GM18867 (cell line): ENCODE data around the gene MUC5B.
"Not testable (repeated sequence)": the region's sequence is repeated elsewhere in the genome, so short reads cannot be mapped to it uniquely, and the experiment has no call there.

Experiments used
- ATAC-seq: cut with Tn5 transposase; IDR thresholded peaks from one replicate; pipeline ENCODE4 v1.9.1; 2021; ENCODE audit warnings: mild to moderate bottlenecking, moderate library complexity; ENCODE audit not compliant: unreplicated experiment

MUC5B gene

GRCh38 chr11:1201395-1202153 is 21.3 kb upstream of the MUC5B start:
- ATAC-seq = no peak

GRCh38 chr11:1202154-1202775 is 20.6 kb upstream of the MUC5B start:
- no peak for ATAC-seq

- ATAC-seq = no peak
Observed at GRCh38 chr11:1202776-1203504, 19.9 kb upstream of the MUC5B start.

- ATAC-seq = no peak
Observed at GRCh38 chr11:1203505-1204271, 19.2 kb upstream of the MUC5B start.

GRCh38 chr11:1204381-1205101 is 18.3 kb upstream of the MUC5B start:
- no peak for ATAC-seq

- ATAC-seq = no peak
Observed at GRCh38 chr11:1205121-1205986, 17.5 kb upstream of the MUC5B start.

- no peak for ATAC-seq
Observed at GRCh38 chr11:1205987-1206331, 16.9 kb upstream of the MUC5B start.

- no peak for ATAC-seq
Observed at GRCh38 chr11:1206391-1207271, 16.2 kb upstream of the MUC5B start.

GRCh38 chr11:1207401-1208143 is 15.3 kb upstream of the MUC5B start:
- no peak for ATAC-seq

GRCh38 chr11:1208144-1208393 is 14.8 kb upstream of the MUC5B start:
- no peak for ATAC-seq

GRCh38 chr11:1208394-1209261 is 14.2 kb upstream of the MUC5B start:
- no peak for ATAC-seq

GRCh38 chr11:1209371-1210057 is 13.4 kb upstream of the MUC5B start:
- no peak for ATAC-seq

GRCh38 chr11:1211838-1212237 is 11.0 kb upstream of the MUC5B start:
- no peak for ATAC-seq

- not testable (repeated sequence) for ATAC-seq
Observed at GRCh38 chr11:1215826-1216225, 7.0 kb upstream of the MUC5B start.

GRCh38 chr11:1217151-1217550 is 5.7 kb upstream of the MUC5B start:
- no peak for ATAC-seq

GRCh38 chr11:1218256-1218787 is 4.5 kb upstream of the MUC5B start:
- no peak for ATAC-seq
